DOHH2 (cell line): ENCODE measurements around the gene SMDT1.
"Not testable (repeated sequence)": the region's sequence is repeated elsewhere in the genome, so short reads cannot be mapped to it uniquely, and the experiment has no call there.

Source experiments
- H3F3A ChIP-seq: fragments of 200-600 bp; sonication (generic), shearing (Covaris generic); 2 replicates; pipeline ENCODE4 v1.6.0; 2016; ENCODE audit warnings: antibody characterized with exemption, mild to moderate bottlenecking; ENCODE audit not compliant: control insufficient read depth, insufficient read depth
- H3K27ac ChIP-seq: fragments of 200-600 bp; sonication (generic); 2 replicates; pipeline ENCODE4 v1.5.1; 2014; ENCODE audit warnings: low read depth, mild to moderate bottlenecking, low read length, moderate library complexity
- H3K27me3 ChIP-seq: fragments of 200-600 bp; sonication (generic); 2 replicates; pipeline ENCODE4 v1.6.1; 2014; ENCODE audit warnings: mild to moderate bottlenecking, low read length, mixed read lengths; ENCODE audit not compliant: control insufficient read depth
- H3K36me3 ChIP-seq: fragments of 200-600 bp; sonication (generic); 2 replicates; pipeline ENCODE4 v1.6.1; 2014; ENCODE audit warnings: mild to moderate bottlenecking, low read length, moderate library complexity, mixed read lengths; ENCODE audit not compliant: control insufficient read depth
- H3K4me1 ChIP-seq: fragments of 200-600 bp; sonication (generic); 2 replicates; pipeline ENCODE4 v1.6.1; 2014; ENCODE audit warnings: mild to moderate bottlenecking, low read length, mixed read lengths; ENCODE audit not compliant: control insufficient read depth
- H3K4me2 ChIP-seq: fragments of 200-600 bp; sonication (generic); 2 replicates; pipeline ENCODE4 v1.6.0; 2014; ENCODE audit warnings: mild to moderate bottlenecking, low read length, moderate library complexity
- H3K4me3 ChIP-seq: fragments of 200-600 bp; sonication (generic); 2 replicates; pipeline ENCODE4 v1.5.1; 2014; ENCODE audit warnings: mild to moderate bottlenecking, low read length, mixed read lengths
- H3K79me2 ChIP-seq: fragments of 200-600 bp; sonication (generic); 2 replicates; pipeline ENCODE4 v1.6.1; 2014; ENCODE audit warnings: mild to moderate bottlenecking, low read length, mixed read lengths; ENCODE audit not compliant: control insufficient read depth
- H3K9me2 ChIP-seq: fragments of 200-600 bp; sonication (generic); replicated peaks from 2 replicates; pipeline ENCODE4 v1.6.1; 2014; ENCODE audit warnings: mild to moderate bottlenecking, low read length, mixed read lengths; ENCODE audit not compliant: control insufficient read depth
- H3K9me3 ChIP-seq: fragments of 200-600 bp; sonication (generic); 2 replicates; pipeline ENCODE4 v1.6.1; 2014; ENCODE audit warnings: antibody characterized with exemption, low read length, mixed read lengths; ENCODE audit not compliant: control insufficient read depth, insufficient read depth
- H4K20me1 ChIP-seq: fragments of 200-600 bp; sonication (generic); 2 replicates; pipeline ENCODE4 v1.6.0; 2014; ENCODE audit warnings: low read depth, mild to moderate bottlenecking, antibody characterized with exemption, low read length, moderate library complexity; ENCODE audit not compliant: control insufficient read depth, insufficient read depth
- CTCF ChIP-seq: fragments of 200-600 bp; sonication (generic); IDR thresholded peaks from one replicate; pipeline ENCODE4 v1.5.1; 2014; ENCODE audit warnings: antibody characterized with exemption, mild to moderate bottlenecking, low read depth, low read length; ENCODE audit not compliant: poor library complexity, severe bottlenecking
- EZH2phosphoT487 ChIP-seq: fragments of 200-600 bp; sonication (generic); IDR thresholded peaks from 2 replicates; pipeline ENCODE4 v1.6.1; 2017; ENCODE audit warnings: borderline replicate concordance, mild to moderate bottlenecking, antibody characterized with exemption, low read length, moderate library complexity, mixed read lengths

Gene SMDT1

DNA sequence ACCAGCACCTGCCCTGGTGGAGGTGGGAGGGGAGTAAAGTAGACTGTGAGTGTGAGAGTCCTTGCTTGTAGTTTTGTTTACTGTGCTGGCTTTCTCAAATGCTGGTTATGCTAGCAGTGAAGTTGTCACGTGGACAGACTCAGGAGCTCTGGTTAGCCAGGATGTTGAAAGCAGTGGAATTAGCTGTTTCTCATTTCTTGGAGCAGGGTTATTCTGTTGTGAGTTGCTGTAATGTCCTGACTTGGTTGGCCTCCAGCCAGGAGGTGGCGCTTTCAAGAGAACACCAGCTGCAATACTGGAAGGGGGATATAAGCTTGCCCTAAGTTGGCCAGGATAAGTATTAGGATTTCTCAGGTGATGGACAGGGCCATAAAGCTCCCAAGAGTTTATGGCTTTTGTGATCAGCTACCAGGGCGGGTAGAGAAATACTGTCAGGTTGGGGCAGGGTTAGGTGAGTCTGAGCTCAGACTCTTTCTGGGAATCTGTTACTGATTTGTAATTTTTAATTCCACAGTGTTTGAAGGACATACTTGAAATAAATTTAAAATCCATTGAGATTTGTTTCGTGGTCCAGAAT, 37.4 kb downstream of the SMDT1 start:
- H4K20me1 ChIP-seq, result no peaks in the 10 kb centered on the region
- no peaks in the 10 kb centered on the region for H3K36me3 ChIP-seq
- no peaks in the 10 kb centered on the region for H3K9me2 ChIP-seq
- no peaks in the 10 kb centered on the region for H3K27me3 ChIP-seq
- TF ChIP-seq EZH2phosphoT487, result no peak
- TF ChIP-seq CTCF, result peak; percentile 63
- no peaks in the 10 kb centered on the region for H3K79me2 ChIP-seq
- H3K4me1 ChIP-seq, result peaks cover 14% of the 10 kb centered on the region
- no peak overlapping the region for H3K4me3 ChIP-seq
- no peak overlapping the region for H3K27ac ChIP-seq
- H3K4me2 ChIP-seq, result no peak overlapping the region
- peaks cover 6% of the 10 kb centered on the region for H3K9me3 ChIP-seq
- no peaks in the 10 kb centered on the region for H3F3A ChIP-seq

DNA sequence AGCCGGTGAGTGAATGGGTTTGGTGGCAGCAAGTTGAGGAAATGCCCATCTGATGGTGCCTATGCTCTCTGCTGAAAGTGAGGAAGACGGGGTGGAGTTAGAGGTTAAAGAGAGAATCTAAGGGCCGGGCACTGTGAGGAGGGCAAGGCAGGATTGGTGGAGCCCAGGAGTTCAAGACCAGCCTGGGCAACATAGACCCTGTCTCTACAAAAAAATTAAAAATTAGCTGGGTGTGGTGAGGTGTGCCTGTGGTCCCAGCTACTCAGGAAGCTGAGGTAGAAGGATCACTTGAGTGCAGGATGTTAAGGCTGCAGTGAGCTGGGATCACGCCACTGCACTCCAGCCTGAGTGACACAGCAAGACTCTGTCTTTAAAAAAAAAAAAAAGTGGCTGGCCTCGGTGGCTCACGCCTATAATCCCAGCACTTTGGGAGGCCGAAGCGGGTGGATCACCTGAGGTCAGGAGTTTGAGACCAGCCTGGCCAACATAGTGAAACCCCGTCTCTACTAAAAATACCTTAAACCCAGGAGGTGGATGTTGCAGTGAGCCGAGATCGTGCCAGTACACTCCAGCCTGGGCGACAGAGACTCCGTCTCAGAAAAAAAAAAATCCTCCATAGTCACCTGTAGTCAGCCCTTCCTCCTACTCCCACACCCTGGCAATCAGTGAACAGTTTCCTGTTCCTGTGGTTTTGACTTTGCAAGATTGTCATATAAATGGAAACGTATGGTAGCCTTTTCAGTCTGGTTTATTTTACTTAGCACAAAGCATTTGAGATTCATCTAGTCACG, 40.9 kb downstream of the SMDT1 start:
- H3K9me3 ChIP-seq, H3K27ac ChIP-seq, H3K36me3 ChIP-seq, H3F3A ChIP-seq, H3K27me3 ChIP-seq, H3K79me2 ChIP-seq, H3K4me3 ChIP-seq, H4K20me1 ChIP-seq, H3K9me2 ChIP-seq: not testable (repeated sequence)
- Histone ChIP-seq H3K4me2 (peak overlapping the region; percentile 28), H3K4me1 (peaks cover 14% of the 10 kb centered on the region)

DNA sequence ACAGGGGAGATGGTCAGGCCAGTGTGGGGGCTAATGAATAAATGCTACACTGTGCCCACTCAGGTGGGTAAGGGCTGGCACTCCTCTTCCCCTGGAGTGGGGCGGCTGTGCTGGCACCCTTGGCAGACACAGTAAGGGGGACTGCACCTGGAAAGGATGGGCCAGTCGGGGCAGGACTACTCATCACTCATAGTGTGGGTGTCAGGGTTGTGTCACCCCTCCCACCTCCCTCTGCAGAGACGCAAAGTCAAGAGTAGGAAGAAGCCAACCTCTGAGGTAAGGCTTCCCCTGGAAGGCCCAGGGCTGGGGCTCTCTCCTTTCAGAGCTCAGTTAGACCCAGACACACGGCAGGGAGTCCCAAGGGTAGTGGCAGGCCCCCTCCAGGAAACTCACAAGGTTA, 44.0 kb downstream of the SMDT1 start:
- not testable (repeated sequence) for H3K4me3 ChIP-seq, H3K36me3 ChIP-seq, H3K27ac ChIP-seq, H4K20me1 ChIP-seq, H3K9me2 ChIP-seq, H3K4me2 ChIP-seq, H3K79me2 ChIP-seq, H3K9me3 ChIP-seq, H3K27me3 ChIP-seq, H3F3A ChIP-seq
- H3K4me1 ChIP-seq, result peaks cover 14% of the 10 kb centered on the region

GRCh38 chr22:42127606-42128005, 48.1 kb downstream of the SMDT1 start:
- no peaks in the 10 kb centered on the region for H3K27me3 ChIP-seq
- H3K4me2 ChIP-seq, result no peak overlapping the region
- no peaks in the 10 kb centered on the region for H3K9me2 ChIP-seq
- no peaks in the 10 kb centered on the region for H4K20me1 ChIP-seq
- H3F3A ChIP-seq, result no peaks in the 10 kb centered on the region
- TF ChIP-seq EZH2phosphoT487 (no peak), CTCF (no peak)
- no peak overlapping the region for H3K4me3 ChIP-seq
- no peaks in the 10 kb centered on the region for H3K4me1 ChIP-seq
- no peaks in the 10 kb centered on the region for H3K36me3 ChIP-seq
- H3K27ac ChIP-seq, result no peak overlapping the region
- H3K9me3 ChIP-seq, result no peaks in the 10 kb centered on the region
- H3K79me2 ChIP-seq, result no peaks in the 10 kb centered on the region

GRCh38 chr22:42128007-42128406, 48.5 kb downstream of the SMDT1 start:
- not testable (repeated sequence) for H3K27ac ChIP-seq, H3K36me3 ChIP-seq, H4K20me1 ChIP-seq, H3K4me2 ChIP-seq, H3K79me2 ChIP-seq, H3F3A ChIP-seq, H3K9me2 ChIP-seq, H3K27me3 ChIP-seq, H3K4me1 ChIP-seq, H3K9me3 ChIP-seq, H3K4me3 ChIP-seq

DNA sequence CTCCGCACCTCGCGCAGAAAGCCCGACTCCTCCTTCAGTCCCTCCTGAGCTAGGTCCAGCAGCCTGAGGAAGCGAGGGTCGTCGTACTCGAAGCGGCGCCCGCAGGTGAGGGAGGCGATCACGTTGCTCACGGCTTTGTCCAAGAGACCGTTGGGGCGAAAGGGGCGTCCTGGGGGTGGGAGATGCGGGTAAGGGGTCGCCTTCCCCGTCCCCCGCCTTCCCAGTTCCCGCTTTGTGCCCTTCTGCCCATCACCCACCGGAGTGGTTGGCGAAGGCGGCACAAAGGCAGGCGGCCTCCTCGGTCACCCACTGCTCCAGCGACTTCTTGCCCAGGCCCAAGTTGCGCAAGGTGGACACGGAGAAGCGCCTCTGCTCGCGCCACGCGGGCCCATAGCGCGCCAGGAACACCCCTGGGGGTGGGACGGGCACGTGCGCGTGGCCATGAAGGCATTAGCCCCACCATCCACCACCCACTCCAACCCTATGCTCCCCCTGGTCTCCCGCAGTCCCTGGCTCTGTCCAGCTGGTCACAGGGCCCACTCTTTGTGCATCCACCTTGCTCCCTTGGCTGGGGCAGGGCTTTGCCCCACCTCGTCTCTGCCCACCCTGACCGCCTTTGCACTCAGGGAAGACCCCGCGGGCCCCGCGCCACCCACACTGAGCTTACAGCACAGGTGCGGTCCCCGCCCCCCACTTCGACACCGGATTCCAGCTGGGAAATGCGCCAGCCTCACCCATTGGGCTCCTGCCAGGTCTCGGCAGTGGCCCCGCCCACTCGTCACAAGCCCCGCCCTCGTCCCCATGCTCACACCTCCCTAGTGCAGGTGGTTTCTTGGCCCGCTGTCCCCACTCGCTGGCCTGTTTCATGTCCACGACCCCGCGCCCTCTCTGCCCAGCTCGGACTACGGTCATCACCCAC, 49.5 kb downstream of the SMDT1 start:
- not testable (repeated sequence) for H4K20me1 ChIP-seq, H3K36me3 ChIP-seq, H3K9me3 ChIP-seq, H3F3A ChIP-seq, H3K4me2 ChIP-seq, H3K79me2 ChIP-seq, H3K4me3 ChIP-seq, H3K27me3 ChIP-seq, H3K9me2 ChIP-seq, H3K27ac ChIP-seq, H3K4me1 ChIP-seq
